ENCODE results near the gene CARMIL1.

- TF ChIP-seq GATA3 (IDR thresholded peaks at IDR 0.05; ENCODE audit: low read depth, low read length) (no peak), GATA2 (IDR thresholded peaks at IDR 0.05; ENCODE audit: low read depth, low read length) (no peak)
Measured at GRCh38 chr6:25254671-25255070, 24.5 kb upstream of the CARMIL1 start.

Data from SH-SY5Y (cell line).